ENCODE results near the gene ORM1. TPM values are rescaled to one million over a fixed set of nuclear protein-coding genes. Genes with fewer than 3 reads are reported as not detected.

ORM1 gene
- total and polyA plus RNA-seq, 2 of the 8 experiments (the other 6 are each of a cell fraction or from before 2014, with no cell fraction given), result 0.32 TPM; not detected in 1

GRCh38 chr9:114285166-114285867 is 37.6 kb upstream of the ORM1 start:
- Histone ChIP-seq H2BK15ac (ENCODE audit: low read length) (no peak overlapping the region), H3K27me3 (replicated peaks in 1 of 4; ENCODE audit: control insufficient read depth in 3 of 4, extremely low read depth in 1 of 4, insufficient read depth in 3 of 4, low read length in 3 of 4) (no peaks in the 10 kb centered on the region), H3K27ac (ENCODE audit: low read depth, low read length) (no peak overlapping the region), H3K4ac (replicated peaks; ENCODE audit: insufficient read length, low read depth, low read length) (no peak overlapping the region), H3K4me1 (replicated peaks in 1 of 4; ENCODE audit: control insufficient read depth in 3 of 4, insufficient read depth in 4 of 4, low read length in 3 of 4) (peaks cover 0 to 20% (median 4%) of the 10 kb centered on the region in 4 experiments; a peak in 5 of 7 replicates), H3K79me2 (ENCODE audit: control insufficient read depth in 1 of 2, insufficient read depth in 2 of 2, low read length in 2 of 2) (no peaks in the 10 kb centered on the region), H3K18ac (ENCODE audit: extremely low read depth, low read length) (no peak overlapping the region; the same call in 1 of the 2 replicates), H2BK120ac (replicated peaks; ENCODE audit: low read depth, low read length) (no peak overlapping the region), H2BK20ac (ENCODE audit: low read length) (no peak overlapping the region), H4K8ac (ENCODE audit: extremely low read depth, insufficient read depth, low read length) (no peak overlapping the region), H2BK12ac (ENCODE audit: low read depth, low read length) (no peak overlapping the region), H3K9me3 (ENCODE audit: insufficient read depth in 2 of 2, low read depth in 1 of 2, low read length in 1 of 2) (no peaks in the 10 kb centered on the region), H4K20me1 (replicated peaks in 1 of 2; ENCODE audit: control insufficient read depth in 1 of 2, insufficient read depth in 2 of 2, low read length in 2 of 2) (peaks cover 0 to 1% of the 10 kb centered on the region in 2 experiments), H2BK5ac (ENCODE audit: low read depth, low read length) (no peak overlapping the region), H2AFZ (ENCODE audit: low read length) (no peak overlapping the region), H3K14ac (ENCODE audit: insufficient read length) (no peak overlapping the region), H3K4me3 (ENCODE audit: extremely low read depth in 1 of 4, insufficient read depth in 2 of 4, low read depth in 3 of 4, low read length in 4 of 4) (no peak overlapping the region), H3K9ac (replicated peaks in 1 of 4; ENCODE audit: extremely low read depth in 1 of 4, low read depth in 3 of 4, low read length in 3 of 4) (no peak overlapping the region), H3K36me3 (ENCODE audit: control insufficient read depth in 2 of 4, insufficient read depth in 4 of 4, low read length in 3 of 4) (peaks cover 0 to 4% (median 0%) of the 10 kb centered on the region in 4 experiments; a peak in 1 of 8 replicates), H3K23ac (ENCODE audit: insufficient read length) (no peak overlapping the region), H4K5ac (ENCODE audit: insufficient read length, low read depth, low read length) (no peak overlapping the region), H3K23me2 (ENCODE audit: low read depth, low read length) (no peaks in the 10 kb centered on the region), H4K91ac (replicated peaks; ENCODE audit: insufficient read length, low read length) (no peak overlapping the region), H2AK5ac (ENCODE audit: low read depth, low read length) (no peak overlapping the region), H3K79me1 (ENCODE audit: low read depth, low read length) (no peaks in the 10 kb centered on the region), H3K4me2 (ENCODE audit: insufficient read depth in 1 of 2, low read depth in 2 of 2, low read length in 2 of 2) (no peak overlapping the region), H3K56ac (replicated peaks; ENCODE audit: insufficient read length, low read depth, low read length) (no peak overlapping the region)
- TF ChIP-seq MAFK (IDR thresholded peaks at IDR 0.05; ENCODE audit: low read depth, low read length) (peak; percentile 87; the same call in 1 of the 2 replicates), BACH1 (IDR thresholded peaks at IDR 0.05; ENCODE audit: low read length) (peak; percentile 91), SP1 (IDR thresholded peaks at IDR 0.05; ENCODE audit: low read depth, low read length) (no peak)
- DNase-seq (ENCODE audit: low read depth in 1 of 2, low spot score in 2 of 2) (no peak), FAIRE-seq (no peak)
- 81% methylated on average over 18 of the region's 20 CpGs; no CpG with 5 or more reads in 1 of the 2 experiments for whole genome bisulfite sequencing, 2 experiments (ENCODE audit: extremely low coverage in 1 of 2, insufficient coverage in 1 of 2, insufficient read length in 1 of 2, insufficient replicate concordance in 2 of 2, low coverage in 1 of 2, low lambda C conversion rate in 2 of 2, missing lambda C conversion rate in 1 of 2)
- POLR2A ChIA-PET (ENCODE audit: partially characterized antibody), result no interaction called here
- CTCF ChIA-PET (ENCODE audit: partially characterized antibody), result interaction anchor here (0.6 to 2.9 kb wide), 10 partner anchors 8 to 202 kb away, joined by 3 to 20 read pairs (median 5); partner anchors contain the start of genes COL27A1 and KIF12

Data from H1 (cell line).